ENCODE measurements around the gene TCF25. TPM values are rescaled to one million over a fixed set of nuclear protein-coding genes. Genes with fewer than 3 reads are reported as not detected.

The TCF25 gene
- total RNA-seq, 4 donors from 2014 or later, result 132 to 197 (median 147) TPM

DNA sequence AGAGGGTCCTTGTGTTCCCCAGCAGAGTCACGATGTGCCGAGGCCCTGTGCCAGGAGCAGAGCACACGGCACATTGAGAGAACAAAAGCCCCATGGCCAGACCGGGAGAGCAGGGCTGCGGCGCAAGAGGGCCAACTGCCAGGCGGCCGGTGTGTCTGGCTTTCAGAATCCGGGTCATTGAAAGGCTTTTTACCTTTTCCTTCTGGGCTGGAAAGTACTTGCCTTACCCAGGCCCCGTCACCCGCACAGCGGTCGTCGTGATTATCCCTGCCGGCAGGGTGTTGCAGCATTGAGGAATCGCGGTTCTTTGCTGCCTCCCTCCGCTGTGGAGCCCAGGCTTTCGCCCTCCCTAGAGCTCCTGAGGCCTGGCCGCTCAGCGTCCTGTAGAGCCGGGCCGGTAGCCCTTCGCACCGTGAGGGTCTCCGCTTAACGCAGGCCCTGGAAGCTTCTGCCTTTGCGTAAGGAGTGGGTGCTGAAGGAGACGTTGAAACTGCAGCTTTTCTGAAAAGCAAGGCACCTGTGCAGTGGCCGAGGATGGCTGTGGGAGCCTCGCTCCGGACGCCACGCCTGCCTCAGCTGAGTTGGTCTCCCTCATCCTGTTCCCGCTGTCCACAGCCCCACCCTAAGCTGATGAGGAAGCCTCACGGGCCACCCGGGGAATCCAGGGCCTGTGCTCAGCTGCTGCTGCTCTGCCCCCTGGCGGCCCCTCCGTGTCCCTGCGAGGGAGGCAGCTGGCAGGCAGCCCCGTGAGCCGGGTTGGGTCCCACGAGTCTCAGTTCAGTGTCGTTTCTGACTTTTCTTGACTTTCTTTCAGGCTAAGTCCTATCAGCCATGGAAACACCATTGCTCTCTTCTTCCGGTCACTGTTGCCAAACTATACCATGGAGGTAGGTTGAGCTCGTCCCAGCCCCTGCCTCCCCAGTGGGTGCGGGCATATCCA lies 36.7 kb downstream of the TCF25 start:
- TF ChIP-seq, protein P1, sequence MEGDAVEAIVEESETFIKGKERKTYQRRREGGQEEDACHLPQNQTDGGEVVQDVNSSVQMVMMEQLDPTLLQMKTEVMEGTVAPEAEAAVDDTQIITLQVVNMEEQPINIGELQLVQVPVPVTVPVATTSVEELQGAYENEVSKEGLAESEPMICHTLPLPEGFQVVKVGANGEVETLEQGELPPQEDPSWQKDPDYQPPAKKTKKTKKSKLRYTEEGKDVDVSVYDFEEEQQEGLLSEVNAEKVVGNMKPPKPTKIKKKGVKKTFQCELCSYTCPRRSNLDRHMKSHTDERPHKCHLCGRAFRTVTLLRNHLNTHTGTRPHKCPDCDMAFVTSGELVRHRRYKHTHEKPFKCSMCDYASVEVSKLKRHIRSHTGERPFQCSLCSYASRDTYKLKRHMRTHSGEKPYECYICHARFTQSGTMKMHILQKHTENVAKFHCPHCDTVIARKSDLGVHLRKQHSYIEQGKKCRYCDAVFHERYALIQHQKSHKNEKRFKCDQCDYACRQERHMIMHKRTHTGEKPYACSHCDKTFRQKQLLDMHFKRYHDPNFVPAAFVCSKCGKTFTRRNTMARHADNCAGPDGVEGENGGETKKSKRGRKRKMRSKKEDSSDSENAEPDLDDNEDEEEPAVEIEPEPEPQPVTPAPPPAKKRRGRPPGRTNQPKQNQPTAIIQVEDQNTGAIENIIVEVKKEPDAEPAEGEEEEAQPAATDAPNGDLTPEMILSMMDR (IDR thresholded peaks at IDR 0.05), result peak in 1 of 3 donors; percentile 60
- TF ChIP-seq POLR2A (IDR thresholded peaks at IDR 0.05), result no peak
- DNase-seq (ENCODE audit: low spot score in 2 of 2), result peak; percentile 69 to 95
- intact Hi-C loops (cut with DNase I; ENCODE audit: low total_unique reads), result no loop called here
- 52 to 54% methylated on average over 42 to 46 of the region's 47 CpGs for WGBS, 2 donors
- no peak overlapping the region for H3K4me3 ChIP-seq (ENCODE audit: low read depth, poor library complexity, severe bottlenecking)

DNA sequence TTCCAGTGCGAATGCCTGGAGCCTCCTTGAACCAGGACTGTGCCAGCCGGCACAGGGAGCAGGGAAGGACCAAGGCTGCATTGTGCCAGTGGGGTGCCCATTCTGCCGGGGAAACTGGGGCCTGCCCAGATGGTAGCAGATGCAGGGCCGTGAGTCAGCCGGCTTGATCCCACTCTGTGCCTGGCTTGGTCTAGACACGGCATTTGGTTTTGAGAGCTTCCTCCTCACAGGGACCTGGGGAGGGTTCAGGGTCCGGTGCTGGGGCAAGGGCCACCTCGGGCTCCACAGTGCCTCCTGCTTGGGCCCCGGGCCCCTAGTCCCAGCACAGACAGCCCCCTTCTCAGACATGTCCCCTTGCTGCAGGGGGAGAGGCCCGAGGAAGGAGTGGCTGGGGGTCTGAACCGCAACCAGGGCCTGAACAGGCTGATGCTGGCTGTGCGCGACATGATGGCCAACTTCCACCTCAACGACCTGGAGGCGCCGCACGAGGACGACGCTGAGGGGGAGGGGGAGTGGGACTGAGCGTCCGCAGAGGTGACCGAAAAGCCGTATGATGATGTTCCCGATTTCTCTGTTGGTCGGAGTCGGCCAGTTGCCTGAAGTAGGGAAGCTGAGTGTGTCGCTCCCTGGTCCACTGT lies 37.4 kb downstream of the TCF25 start:
- intact Hi-C loops (cut with DNase I; ENCODE audit: low total_unique reads), result no loop called here
- no peak overlapping the region for H3K4me3 ChIP-seq (ENCODE audit: low read depth, poor library complexity, severe bottlenecking)
- TF ChIP-seq POLR2A (IDR thresholded peaks at IDR 0.05), result no peak
- TF ChIP-seq, protein P1 (IDR thresholded peaks at IDR 0.05), result no peak
- 93 to 95% methylated on average over 26 to 27 of the region's 27 CpGs for WGBS, 2 donors
- no peak for DNase-seq (ENCODE audit: low spot score in 2 of 2)

DNA sequence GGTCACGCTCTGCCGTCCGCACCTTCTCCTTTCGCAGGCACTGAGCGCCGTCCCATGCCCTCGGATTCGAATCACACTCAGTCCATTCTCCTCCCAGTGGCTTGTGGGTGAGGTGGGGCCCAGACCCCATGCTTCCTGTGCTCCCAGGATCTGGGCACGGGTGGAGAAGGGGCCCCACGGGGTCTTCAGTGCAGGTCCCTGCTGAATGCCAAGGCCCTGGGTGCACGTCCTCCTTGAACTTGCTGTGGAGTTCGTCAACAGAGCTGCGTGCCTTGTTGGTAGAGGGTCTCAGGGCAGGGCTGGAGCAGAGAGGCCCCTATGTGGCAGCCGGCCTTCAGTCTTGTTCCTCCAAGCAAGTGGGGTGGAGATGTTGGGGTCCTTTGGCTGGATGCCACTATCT lies 38.0 kb downstream of the TCF25 start:
- intact Hi-C loops (cut with DNase I; ENCODE audit: low total_unique reads), result no loop called here
- no peak overlapping the region for H3K4me3 ChIP-seq (ENCODE audit: low read depth, poor library complexity, severe bottlenecking)
- 91 to 93% methylated on average over 12 to 14 of the region's 14 CpGs for WGBS, 2 donors
- no peak for TF ChIP-seq POLR2A (IDR thresholded peaks at IDR 0.05)
- TF ChIP-seq, protein P1 (IDR thresholded peaks at IDR 0.05), result no peak
- DNase-seq (ENCODE audit: low spot score in 2 of 2), result no peak

DNA sequence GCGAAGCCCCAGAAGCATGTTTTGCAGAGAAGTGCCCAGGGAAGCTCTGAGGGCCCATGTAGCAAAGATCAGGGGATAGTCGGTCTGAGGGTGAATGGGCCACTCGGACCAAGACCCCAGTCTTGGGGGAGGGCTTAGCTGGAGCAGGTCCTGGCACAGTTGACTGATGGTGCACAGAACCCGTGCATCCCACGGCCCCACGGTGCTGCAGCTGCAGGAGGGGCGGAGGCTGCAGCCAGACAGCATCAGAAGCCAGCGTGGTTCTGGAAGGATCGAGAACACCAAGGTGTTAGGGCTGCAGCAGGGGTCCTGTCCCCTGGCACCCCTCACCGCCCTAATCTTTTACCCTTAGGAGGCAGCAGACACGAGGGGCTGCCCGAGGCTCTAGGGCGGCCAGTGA lies 38.8 kb downstream of the TCF25 start:
- no peak for DNase-seq (ENCODE audit: low spot score in 2 of 2)
- intact Hi-C loops (cut with DNase I; ENCODE audit: low total_unique reads), result no loop called here
- H3K4me3 ChIP-seq (ENCODE audit: low read depth, poor library complexity, severe bottlenecking), result no peak overlapping the region
- 79 to 80% methylated on average over 12 to 13 of the region's 13 CpGs for WGBS, 2 donors
- TF ChIP-seq POLR2A (IDR thresholded peaks at IDR 0.05), result no peak
- TF ChIP-seq, protein P1 (IDR thresholded peaks at IDR 0.05), result no peak

- 58 to 74% methylated on average over 12 of the region's 14 CpGs for WGBS, 2 donors
- TF ChIP-seq, protein P1 (IDR thresholded peaks at IDR 0.05), result no peak
- TF ChIP-seq POLR2A (IDR thresholded peaks at IDR 0.05), result no peak
- no peak overlapping the region for H3K4me3 ChIP-seq (ENCODE audit: low read depth, poor library complexity, severe bottlenecking)
- intact Hi-C loops (cut with DNase I; ENCODE audit: low total_unique reads), result no loop called here
- DNase-seq (ENCODE audit: low spot score in 2 of 2), result no peak
Observed at GRCh38 chr16:89912627-89913026, 39.2 kb downstream of the TCF25 start.
